Measurements from ENCODE around the gene SPDYC. TPM values are rescaled to one million over a fixed set of nuclear protein-coding genes. Genes with fewer than 3 reads are reported as not detected.

SPDYC gene
- total and polyA plus RNA-seq, 2 of the 13 experiments (the other 11 are each of a cell fraction or from before 2014, with no cell fraction given): 0.15 to 0.33 TPM

- TF ChIP-seq ZNF883 (CRISPR knock-in tag; IDR thresholded peaks at IDR 0.05; ENCODE audit: not compliant biosample characterization): peak; percentile 66
- TF ChIP-seq MEIS1 (CRISPR knock-in tag; IDR thresholded peaks at IDR 0.05; ENCODE audit: borderline replicate concordance): peak; percentile 76; the same call in 1 of the 2 replicates
- peak; percentile 88; the same call in 1 of the 2 replicates for TF ChIP-seq ZZZ3 (CRISPR knock-in tag; IDR thresholded peaks at IDR 0.05; ENCODE audit: borderline replicate concordance)
- TF ChIP-seq, protein P1, sequence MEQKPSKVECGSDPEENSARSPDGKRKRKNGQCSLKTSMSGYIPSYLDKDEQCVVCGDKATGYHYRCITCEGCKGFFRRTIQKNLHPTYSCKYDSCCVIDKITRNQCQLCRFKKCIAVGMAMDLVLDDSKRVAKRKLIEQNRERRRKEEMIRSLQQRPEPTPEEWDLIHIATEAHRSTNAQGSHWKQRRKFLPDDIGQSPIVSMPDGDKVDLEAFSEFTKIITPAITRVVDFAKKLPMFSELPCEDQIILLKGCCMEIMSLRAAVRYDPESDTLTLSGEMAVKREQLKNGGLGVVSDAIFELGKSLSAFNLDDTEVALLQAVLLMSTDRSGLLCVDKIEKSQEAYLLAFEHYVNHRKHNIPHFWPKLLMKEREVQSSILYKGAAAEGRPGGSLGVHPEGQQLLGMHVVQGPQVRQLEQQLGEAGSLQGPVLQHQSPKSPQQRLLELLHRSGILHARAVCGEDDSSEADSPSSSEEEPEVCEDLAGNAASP (CRISPR knock-in tag; IDR thresholded peaks at IDR 0.05; ENCODE audit: borderline replicate concordance): no peak
- TF ChIP-seq GABPA (IDR thresholded peaks at IDR 0.05; ENCODE audit: low read depth, low read length): no peak
- peak; percentile 87 for TF ChIP-seq GABPA (CRISPR knock-in tag; IDR thresholded peaks at IDR 0.05; ENCODE audit: low read depth)
- TF ChIP-seq, protein P2, sequence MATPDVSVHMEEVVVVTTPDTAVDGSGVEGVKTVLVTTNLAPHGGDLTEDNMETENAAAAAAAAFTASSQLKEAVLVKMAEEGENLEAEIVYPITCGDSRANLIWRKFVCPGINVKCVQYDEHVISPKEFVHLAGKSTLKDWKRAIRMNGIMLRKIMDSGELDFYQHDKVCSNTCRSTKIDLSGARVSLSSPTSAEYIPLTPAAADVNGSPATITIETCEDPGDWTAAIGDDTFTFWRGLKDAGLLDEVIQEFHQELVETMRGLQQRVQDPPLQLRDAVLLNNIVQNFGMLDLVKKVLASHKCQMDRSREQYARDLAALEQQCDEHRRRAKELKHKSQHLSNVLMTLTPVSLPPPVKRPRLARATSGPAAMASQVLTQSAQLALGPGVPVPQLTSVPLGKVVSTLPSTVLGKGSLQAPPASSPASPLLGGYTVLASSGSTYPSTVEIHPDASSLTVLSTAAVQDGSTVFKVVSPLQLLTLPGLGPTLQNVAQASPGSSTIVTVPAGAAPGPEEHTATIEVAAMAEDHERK (CRISPR knock-in tag; IDR thresholded peaks at IDR 0.05; ENCODE audit: low read depth): peak; percentile 94
- TF ChIP-seq SOX5 (CRISPR knock-in tag; IDR thresholded peaks at IDR 0.05; ENCODE audit: borderline replicate concordance): peak; percentile 51; the same call in 1 of the 2 replicates
- TF ChIP-seq HMG20B (CRISPR knock-in tag; conservative IDR thresholded peaks at IDR 0.05): peak; percentile 38; the same call in 1 of the 2 replicates
- TF ChIP-seq, protein P3, sequence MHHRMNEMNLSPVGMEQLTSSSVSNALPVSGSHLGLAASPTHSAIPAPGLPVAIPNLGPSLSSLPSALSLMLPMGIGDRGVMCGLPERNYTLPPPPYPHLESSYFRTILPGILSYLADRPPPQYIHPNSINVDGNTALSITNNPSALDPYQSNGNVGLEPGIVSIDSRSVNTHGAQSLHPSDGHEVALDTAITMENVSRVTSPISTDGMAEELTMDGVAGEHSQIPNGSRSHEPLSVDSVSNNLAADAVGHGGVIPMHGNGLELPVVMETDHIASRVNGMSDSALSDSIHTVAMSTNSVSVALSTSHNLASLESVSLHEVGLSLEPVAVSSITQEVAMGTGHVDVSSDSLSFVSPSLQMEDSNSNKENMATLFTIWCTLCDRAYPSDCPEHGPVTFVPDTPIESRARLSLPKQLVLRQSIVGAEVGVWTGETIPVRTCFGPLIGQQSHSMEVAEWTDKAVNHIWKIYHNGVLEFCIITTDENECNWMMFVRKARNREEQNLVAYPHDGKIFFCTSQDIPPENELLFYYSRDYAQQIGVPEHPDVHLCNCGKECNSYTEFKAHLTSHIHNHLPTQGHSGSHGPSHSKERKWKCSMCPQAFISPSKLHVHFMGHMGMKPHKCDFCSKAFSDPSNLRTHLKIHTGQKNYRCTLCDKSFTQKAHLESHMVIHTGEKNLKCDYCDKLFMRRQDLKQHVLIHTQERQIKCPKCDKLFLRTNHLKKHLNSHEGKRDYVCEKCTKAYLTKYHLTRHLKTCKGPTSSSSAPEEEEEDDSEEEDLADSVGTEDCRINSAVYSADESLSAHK (CRISPR knock-in tag; IDR thresholded peaks at IDR 0.05; ENCODE audit: borderline replicate concordance): 0 out of 2 replicates have a peak, but pooled peaks have one; percentile 33
- TF ChIP-seq HCFC1 (IDR thresholded peaks at IDR 0.05; ENCODE audit: low read depth, low read length): peak; percentile 62
- no peak for TF ChIP-seq USF2 (IDR thresholded peaks at IDR 0.05; ENCODE audit: low read depth, low read length)
- peak; percentile 19; the same call in 1 of the 2 replicates for TF ChIP-seq USF2 (CRISPR knock-in tag; IDR thresholded peaks at IDR 0.05; ENCODE audit: borderline replicate concordance)
- TF ChIP-seq ZNF598 (CRISPR knock-in tag; IDR thresholded peaks at IDR 0.05; ENCODE audit: borderline replicate concordance): peak; percentile 54; the same call in 1 of the 2 replicates
- peak; percentile 84; the same call in 1 of the 2 replicates for TF ChIP-seq MYC (CRISPR knock-in tag; IDR thresholded peaks at IDR 0.05; ENCODE audit: borderline replicate concordance)
- no peak for TF ChIP-seq TCF12 (IDR thresholded peaks at IDR 0.05)
- TF ChIP-seq TCF12 (CRISPR knock-in tag; IDR thresholded peaks at IDR 0.05): peak; percentile 63; the same call in 1 of the 2 replicates
- TF ChIP-seq ZNF775 (CRISPR knock-in tag; IDR thresholded peaks at IDR 0.05; ENCODE audit: borderline replicate concordance): peak; percentile 55; the same call in 1 of the 2 replicates
- no peak for TF ChIP-seq SOX13 (IDR thresholded peaks at IDR 0.05)
- 0 out of 4 replicates have a peak, but pooled peaks of 1 of the 2 experiments have one; percentile 20 for TF ChIP-seq SOX13 (CRISPR knock-in tag; conservative IDR thresholded peaks at IDR 0.05 in 1 of 2, IDR thresholded peaks at IDR 0.05 in 1 of 2)
- TF ChIP-seq ZFX (CRISPR knock-in tag; IDR thresholded peaks at IDR 0.05; ENCODE audit: low read depth): peak; percentile 95
Measured at GRCh38 chr11:65121865-65122696, 48.0 kb upstream of the SPDYC start, which contains the start of the genes FAU and MRPL49 (continued).

All from HepG2 (cell line).